ENCODE results near the gene ZBTB1. TPM values are rescaled to one million over a fixed set of nuclear protein-coding genes. Genes with fewer than 3 reads are reported as not detected.

The ZBTB1 gene
- total RNA-seq, 4 donors from 2014 or later: 39.8 to 71.1 (median 44.5) TPM

- Histone ChIP-seq H3K9me3 (no peaks in the 10 kb centered on the region), H3K36me3 (peaks cover 0 to 16% of the 10 kb centered on the region in 2 donors), H3K4me1 (peaks cover 0 to 16% (median 0%) of the 10 kb centered on the region in 3 donors), H3K4me3 (no peak overlapping the region), H3K27ac (no peak overlapping the region), H3K27me3 (no peaks in the 10 kb centered on the region)
- ATAC-seq: no peak
- whole genome bisulfite sequencing, 2 donors (ENCODE audit: low coverage in 1 of 2): 94 to 96% methylated on average over 6 of the region's 6 CpGs
- TF ChIP-seq POLR2AphosphoS5 (IDR thresholded peaks at IDR 0.05) (no peak), CTCF (IDR thresholded peaks at IDR 0.05) (no peak), POLR2A (IDR thresholded peaks at IDR 0.05) (no peak), EP300 (IDR thresholded peaks at IDR 0.05) (no peak)
These were observed 40.7 kb upstream of the ZBTB1 start for GRCh38 chr14:64463873-64464272.

GRCh38 chr14:64464651-64465050 lies 39.9 kb upstream of the ZBTB1 start:
- Histone ChIP-seq H3K9me3 (no peaks in the 10 kb centered on the region), H3K36me3 (peaks cover 0 to 16% of the 10 kb centered on the region in 2 donors), H3K4me3 (peak overlapping the region; percentile 65 to 70), H3K27me3 (no peaks in the 10 kb centered on the region), H3K27ac (peak overlapping the region in 2 of 4 donors; percentile 81 to 84), H3K4me1 (peaks cover 0 to 16% (median 0%) of the 10 kb centered on the region in 3 donors)
- 19% methylated on average over 6 of the region's 6 CpGs for WGBS, 2 donors (ENCODE audit: low coverage in 1 of 2)
- TF ChIP-seq POLR2A (IDR thresholded peaks at IDR 0.05) (no peak), POLR2AphosphoS5 (IDR thresholded peaks at IDR 0.05) (no peak)
- ATAC-seq: no peak

GRCh38 chr14:64465191-64465822 lies 39.3 kb upstream of the ZBTB1 start, which contains the start of gene AKAP5:
Gene AKAP5, plus strand, starts transcription at chr14:64465499. Its CDS starts 2,896 bp downstream, at chr14:64468395.
- Histone ChIP-seq H3K27me3 (no peaks in the 10 kb centered on the region), H3K4me1 (peaks cover 0 to 16% (median 0%) of the 10 kb centered on the region in 3 donors), H3K36me3 (peaks cover 0 to 16% of the 10 kb centered on the region in 2 donors), H3K27ac (peak within 1 kb of the TSS; percentile 24 to 84 (median 80)), H3K9me3 (no peaks in the 10 kb centered on the region), H3K4me3 (peak within 1 kb of the TSS; percentile 65 to 70)
- 0% methylated on average over 11 of the region's 74 CpGs; no CpG with 5 or more reads in 1 of the 2 donors for WGBS, 2 donors (ENCODE audit: low coverage in 1 of 2)
- peak; percentile 86 for ATAC-seq
- no peak for TF ChIP-seq POLR2A (IDR thresholded peaks at IDR 0.05)
- TF ChIP-seq CTCF (IDR thresholded peaks at IDR 0.05): no peak
- TF ChIP-seq POLR2AphosphoS5 (IDR thresholded peaks at IDR 0.05): no peak
- no peak for TF ChIP-seq EP300 (IDR thresholded peaks at IDR 0.05)

DNA sequence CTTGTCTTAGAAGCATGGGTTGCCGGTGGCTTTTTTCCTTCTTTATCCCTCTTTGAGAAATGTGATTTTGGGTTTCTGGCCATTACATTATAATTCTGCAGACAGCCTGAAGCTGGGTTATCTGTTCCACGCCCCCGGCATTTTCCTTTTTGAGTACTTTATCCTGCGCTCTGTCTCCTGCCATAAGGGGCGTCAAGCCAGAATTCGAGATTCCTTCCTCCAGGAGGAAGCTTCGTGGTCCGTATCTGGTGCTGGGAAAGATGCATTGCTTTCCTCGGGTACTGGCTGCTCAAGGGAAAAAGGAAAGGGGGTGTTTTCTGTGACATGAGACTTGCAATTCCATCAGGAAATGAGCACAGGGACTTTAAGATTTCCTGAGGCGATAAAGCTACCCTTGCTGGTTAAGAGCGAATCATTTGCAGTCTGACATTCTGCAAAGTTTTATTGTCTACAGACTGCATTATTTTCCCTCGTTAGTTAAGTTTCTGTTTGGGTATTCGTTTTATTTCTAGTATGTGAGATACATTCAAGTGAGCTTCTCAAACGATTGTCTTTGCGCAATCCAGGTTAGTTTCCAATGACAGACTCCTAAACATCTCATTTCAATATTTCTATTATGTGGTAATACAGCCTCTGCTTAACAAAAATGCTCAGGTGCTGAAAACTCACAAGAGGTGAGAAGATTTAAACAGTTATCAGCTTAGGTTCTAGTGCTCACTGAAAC lies 38.6 kb upstream of the ZBTB1 start:
- 3 to 6% methylated on average over 13 to 14 of the region's 15 CpGs for WGBS, 2 donors (ENCODE audit: low coverage in 1 of 2)
- H3K4me3 ChIP-seq: peak overlapping the region; percentile 65 to 70
- peaks cover 0 to 14% of the 10 kb centered on the region in 2 donors for H3K36me3 ChIP-seq
- H3K9me3 ChIP-seq: no peaks in the 10 kb centered on the region
- peak; percentile 61 for ATAC-seq
- H3K27me3 ChIP-seq: no peaks in the 10 kb centered on the region
- H3K27ac ChIP-seq: peak overlapping the region; percentile 24 to 84 (median 80)
- peaks cover 0 to 16% (median 0%) of the 10 kb centered on the region in 3 donors for H3K4me1 ChIP-seq
- no peak for TF ChIP-seq EP300 (IDR thresholded peaks at IDR 0.05)
- TF ChIP-seq POLR2A (IDR thresholded peaks at IDR 0.05): no peak
- peak; percentile 39 for TF ChIP-seq POLR2AphosphoS5 (IDR thresholded peaks at IDR 0.05)
- TF ChIP-seq CTCF (IDR thresholded peaks at IDR 0.05): peak in 2 of 4 experiments; percentile 31 to 38

DNA sequence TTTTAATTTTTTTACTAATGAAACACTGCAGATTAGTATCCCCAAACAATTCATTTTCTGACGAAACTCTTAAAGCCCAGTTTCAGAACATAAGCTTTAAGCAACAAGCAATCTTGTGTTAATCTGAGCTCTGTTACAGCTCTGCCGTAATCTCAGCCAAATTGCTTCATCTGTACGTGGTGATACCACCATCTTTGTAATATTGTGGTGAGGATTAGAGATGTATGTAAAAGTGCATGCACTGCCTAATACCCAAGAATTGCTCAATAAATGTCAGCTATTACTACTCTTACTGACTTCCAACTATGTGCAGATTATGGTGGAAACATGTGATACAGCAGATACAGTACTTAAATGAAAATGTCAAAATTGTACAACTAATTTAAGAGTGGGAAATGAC lies 37.5 kb upstream of the ZBTB1 start:
- Histone ChIP-seq H3K27me3 (no peaks in the 10 kb centered on the region), H3K27ac (no peak overlapping the region), H3K4me3 (no peak overlapping the region), H3K36me3 (peaks cover 0 to 6% of the 10 kb centered on the region in 2 donors), H3K9me3 (no peaks in the 10 kb centered on the region), H3K4me1 (peaks cover 0 to 16% (median 0%) of the 10 kb centered on the region in 3 donors)
- no peak for ATAC-seq
- TF ChIP-seq EP300 (IDR thresholded peaks at IDR 0.05) (no peak), CTCF (IDR thresholded peaks at IDR 0.05) (no peak), POLR2AphosphoS5 (IDR thresholded peaks at IDR 0.05) (no peak), POLR2A (IDR thresholded peaks at IDR 0.05) (no peak)
- WGBS, 2 donors (ENCODE audit: low coverage in 1 of 2): 74 to 86% methylated on average over 3 of the region's 3 CpGs

Data from gastroesophageal sphincter (tissue), 4 donors.